Stimulated activated memory B cell treated with anti-CD40 and anti-IgM and Interleukin-4, amounts not matched to agents 10 μg/mL and 1 μg/mL and 100 μg/mL, for 72 hours (primary cell): ENCODE data around the gene CLDN7.

ENCODE experiments used
- ATAC-seq: fragments of 150-1000 bp; cut with Tn5 transposase; 2 replicates; pipeline ENCODE4 v1.10.0; 2021
- H3K27ac Mint-ChIP-seq: one replicate; pipeline ENCODE4 v1.8.0; 2022; ENCODE audit warnings: mild to moderate bottlenecking, mixed read lengths
- H3K27me3 Mint-ChIP-seq: one replicate; pipeline ENCODE4 v1.8.0; 2022; ENCODE audit warnings: mixed read lengths
- H3K36me3 Mint-ChIP-seq: one replicate; pipeline ENCODE4 v1.8.0; 2022; ENCODE audit warnings: mixed read lengths
- H3K4me1 Mint-ChIP-seq: one replicate; pipeline ENCODE4 v1.8.0; 2022; ENCODE audit warnings: mixed read lengths
- H3K4me3 Mint-ChIP-seq: one replicate; pipeline ENCODE4 v1.8.0; 2022; ENCODE audit warnings: mild to moderate bottlenecking, moderate library complexity, mixed read lengths
- H3K9me3 Mint-ChIP-seq: one replicate; pipeline ENCODE4 v1.8.0; 2022; ENCODE audit warnings: mixed read lengths

The CLDN7 gene

GRCh38 chr17:7266784-7267183 lies 4.5 kb upstream of the CLDN7 start:
- Mint-ChIP-seq H3K9me3 (no peaks in the 10 kb centered on the region), H3K4me1 (peaks cover 24% of the 10 kb centered on the region), H3K27me3 (peaks cover 47% of the 10 kb centered on the region), H3K4me3 (no peak overlapping the region), H3K36me3 (no peaks in the 10 kb centered on the region), H3K27ac (no peak overlapping the region)
- ATAC-seq: no peak

- Mint-ChIP-seq H3K4me1 (peaks cover 26% of the 10 kb centered on the region), H3K4me3 (no peak overlapping the region), H3K27ac (no peak overlapping the region), H3K9me3 (no peaks in the 10 kb centered on the region), H3K36me3 (no peaks in the 10 kb centered on the region), H3K27me3 (peaks cover 37% of the 10 kb centered on the region)
- no peak for ATAC-seq
Observed at GRCh38 chr17:7263801-7264078, 1.5 kb upstream of the CLDN7 start.

GRCh38 chr17:7262935-7263800 lies 890 bp upstream of the CLDN7 start:
- H3K4me3 Mint-ChIP-seq: peak overlapping the region; percentile 55
- H3K27ac Mint-ChIP-seq: peak overlapping the region; percentile 38
- H3K9me3 Mint-ChIP-seq: no peaks in the 10 kb centered on the region
- H3K36me3 Mint-ChIP-seq: no peaks in the 10 kb centered on the region
- peaks cover 26% of the 10 kb centered on the region for H3K4me1 Mint-ChIP-seq
- ATAC-seq: no peak
- H3K27me3 Mint-ChIP-seq: peaks cover 37% of the 10 kb centered on the region

DNA sequence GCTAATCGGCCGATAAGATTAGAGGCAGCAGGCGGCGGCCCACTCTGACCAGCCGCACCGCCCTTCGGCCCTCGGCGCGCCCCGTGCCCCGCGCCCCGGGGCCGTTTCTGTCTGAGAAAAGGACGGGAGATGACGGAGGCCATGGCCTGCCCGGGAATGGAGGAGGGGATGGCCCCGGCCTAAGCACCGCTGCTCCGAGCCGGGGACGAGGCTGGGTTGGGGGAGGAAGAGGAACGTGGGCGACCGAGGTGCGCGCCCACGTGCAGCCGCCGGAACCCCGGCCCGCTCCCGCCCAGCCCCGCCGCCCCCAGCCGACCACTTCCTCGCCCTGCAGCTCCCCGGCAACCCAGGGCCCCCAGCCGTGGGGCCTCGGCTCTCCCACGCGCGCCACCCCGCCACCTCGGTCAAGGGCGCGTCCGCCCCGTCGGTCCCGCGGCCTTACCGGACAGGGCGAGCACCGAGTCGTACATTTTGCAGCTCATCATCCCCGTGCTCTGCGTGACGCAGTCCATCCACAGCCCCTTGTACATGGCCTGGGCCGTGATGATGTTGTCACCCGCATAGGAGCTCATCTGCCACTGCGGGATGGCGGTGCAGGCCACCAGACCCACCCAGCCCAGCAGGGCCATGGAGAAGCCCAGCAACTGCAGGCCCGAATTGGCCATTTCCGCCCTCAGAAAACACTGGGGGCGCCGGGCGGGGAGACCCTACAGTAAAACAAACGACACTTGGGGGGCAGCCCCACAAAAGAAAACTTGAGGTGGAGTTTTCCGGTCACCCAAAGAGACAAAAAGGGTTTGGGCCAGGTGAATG lies 693 bp downstream of the CLDN7 start:
- Mint-ChIP-seq H3K27me3 (peaks cover 31% of the 10 kb centered on the region), H3K4me1 (peaks cover 26% of the 10 kb centered on the region), H3K36me3 (peaks cover 9% of the 10 kb centered on the region), H3K9me3 (no peaks in the 10 kb centered on the region), H3K27ac (peak overlapping the region; percentile 63), H3K4me3 (peak overlapping the region; percentile 72)
- ATAC-seq: peak; percentile 62

- Mint-ChIP-seq H3K27ac (peak overlapping the region; percentile 63), H3K4me3 (peak overlapping the region; percentile 72), H3K27me3 (peaks cover 24% of the 10 kb centered on the region), H3K4me1 (peaks cover 26% of the 10 kb centered on the region), H3K9me3 (no peaks in the 10 kb centered on the region), H3K36me3 (peaks cover 16% of the 10 kb centered on the region)
- ATAC-seq: peak; percentile 68
Observed at GRCh38 chr17:7260651-7261378, 1.5 kb downstream of the CLDN7 start.

DNA sequence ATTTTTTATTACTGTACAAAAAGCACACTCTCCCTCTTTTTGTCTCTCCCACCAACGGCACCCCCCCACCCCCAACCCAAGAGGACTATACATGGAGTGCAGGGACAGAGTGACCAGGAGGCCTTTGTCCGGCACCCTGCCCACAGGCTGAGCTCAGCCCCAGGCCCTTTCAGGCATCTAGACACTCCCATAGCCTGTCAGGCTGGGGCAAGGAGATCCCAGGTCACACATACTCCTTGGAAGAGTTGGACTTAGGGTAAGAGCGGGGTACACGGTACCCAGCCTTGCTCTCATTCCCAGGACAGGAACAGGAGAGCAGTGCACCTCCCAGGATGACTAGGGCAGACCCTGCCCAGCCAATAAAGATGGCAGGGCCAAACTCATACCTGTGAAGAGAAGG lies 2.1 kb downstream of the CLDN7 start:
- H3K27me3 Mint-ChIP-seq: peaks cover 22% of the 10 kb centered on the region
- H3K4me3 Mint-ChIP-seq: no peak overlapping the region
- H3K27ac Mint-ChIP-seq: no peak overlapping the region
- peaks cover 26% of the 10 kb centered on the region for H3K4me1 Mint-ChIP-seq
- peaks cover 16% of the 10 kb centered on the region for H3K36me3 Mint-ChIP-seq
- ATAC-seq: no peak
- H3K9me3 Mint-ChIP-seq: no peaks in the 10 kb centered on the region

- no peak overlapping the region for H3K27ac Mint-ChIP-seq
- no peaks in the 10 kb centered on the region for H3K9me3 Mint-ChIP-seq
- peaks cover 22% of the 10 kb centered on the region for H3K27me3 Mint-ChIP-seq
- peaks cover 21% of the 10 kb centered on the region for H3K36me3 Mint-ChIP-seq
- no peak for ATAC-seq
- H3K4me1 Mint-ChIP-seq: peaks cover 31% of the 10 kb centered on the region
- no peak overlapping the region for H3K4me3 Mint-ChIP-seq
Observed at GRCh38 chr17:7259555-7259889, 2.8 kb downstream of the CLDN7 start.

DNA sequence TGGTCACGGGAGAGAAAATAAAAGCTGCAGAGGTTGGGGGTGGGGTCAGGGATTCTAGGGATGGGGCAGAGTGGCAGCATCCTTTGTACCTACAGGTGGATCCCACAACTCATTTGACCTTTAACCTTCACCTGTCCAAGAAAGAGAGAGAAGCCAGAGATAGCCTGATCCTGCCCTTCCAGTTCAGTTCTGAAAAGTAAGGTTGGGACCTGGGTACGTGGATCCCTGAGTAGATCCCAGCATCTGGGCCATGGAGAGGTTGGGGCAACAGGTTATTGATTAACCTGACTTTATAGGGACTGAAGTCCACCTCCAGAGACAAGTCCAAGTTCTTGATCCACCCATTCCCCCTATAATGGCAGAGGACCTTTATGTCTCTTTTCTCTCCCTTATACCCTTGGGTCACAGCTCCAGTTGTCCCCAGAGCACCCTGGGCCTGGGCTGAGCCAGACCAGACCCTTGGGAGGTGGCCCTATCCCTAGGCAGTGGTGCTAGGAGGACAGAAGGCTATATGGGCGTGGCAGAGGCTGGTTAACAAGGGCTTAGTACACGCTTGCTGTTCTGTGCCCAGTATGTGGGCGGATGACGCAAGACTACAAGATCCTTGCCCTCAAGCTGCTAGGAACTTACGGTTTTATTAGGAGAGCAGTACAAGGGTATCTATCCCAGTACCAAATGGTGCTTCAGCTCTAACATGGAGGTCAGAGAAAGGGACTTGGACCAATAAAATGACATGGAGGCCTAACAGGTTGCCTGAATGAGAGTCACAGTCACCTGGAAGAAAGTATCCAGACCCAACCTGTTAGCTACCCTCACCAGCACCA lies 3.3 kb downstream of the CLDN7 start:
- no peaks in the 10 kb centered on the region for H3K9me3 Mint-ChIP-seq
- no peak for ATAC-seq
- H3K36me3 Mint-ChIP-seq: peaks cover 22% of the 10 kb centered on the region
- H3K27me3 Mint-ChIP-seq: peaks cover 17% of the 10 kb centered on the region
- H3K27ac Mint-ChIP-seq: no peak overlapping the region
- peaks cover 29% of the 10 kb centered on the region for H3K4me1 Mint-ChIP-seq
- no peak overlapping the region for H3K4me3 Mint-ChIP-seq

DNA sequence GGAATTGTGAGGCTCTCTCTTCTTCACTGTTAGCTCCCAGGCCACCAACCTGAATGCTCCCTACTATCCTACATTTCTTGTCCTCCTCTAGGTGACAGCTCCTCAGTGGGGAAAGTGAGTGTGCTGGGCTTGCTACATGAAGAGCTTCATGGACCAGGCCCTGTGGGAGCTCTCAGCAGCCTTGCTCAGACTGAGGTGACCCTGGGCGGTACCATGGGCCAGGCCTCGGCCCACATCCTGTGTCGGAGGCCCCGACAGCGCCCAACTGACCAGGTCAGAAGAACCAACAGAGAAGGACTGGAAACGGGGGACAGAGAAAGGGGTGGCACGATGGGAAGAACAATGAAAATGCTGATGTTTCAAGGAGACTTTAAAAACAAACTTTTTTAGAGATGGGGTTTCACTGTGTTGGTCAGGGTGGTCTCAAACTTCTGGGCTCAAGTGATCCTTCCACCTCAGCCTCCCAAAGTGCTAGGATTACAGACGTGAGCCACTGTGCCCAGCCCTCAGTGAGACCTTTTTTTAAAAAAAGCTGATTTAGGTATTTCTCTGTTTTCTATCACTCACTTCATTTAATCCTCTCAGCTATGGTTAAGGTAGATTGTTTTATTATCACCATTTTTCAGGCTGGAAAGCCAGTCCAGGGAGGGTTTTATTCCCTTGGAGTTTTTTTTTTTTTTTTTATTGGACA lies 5.4 kb downstream of the CLDN7 start:
- peaks cover 23% of the 10 kb centered on the region for H3K4me1 Mint-ChIP-seq
- H3K9me3 Mint-ChIP-seq: no peaks in the 10 kb centered on the region
- peaks cover 33% of the 10 kb centered on the region for H3K36me3 Mint-ChIP-seq
- H3K27ac Mint-ChIP-seq: no peak overlapping the region
- H3K4me3 Mint-ChIP-seq: no peak overlapping the region
- ATAC-seq: no peak
- no peaks in the 10 kb centered on the region for H3K27me3 Mint-ChIP-seq

- no peak for ATAC-seq
- Mint-ChIP-seq H3K27me3 (no peaks in the 10 kb centered on the region), H3K9me3 (no peaks in the 10 kb centered on the region), H3K27ac (peak overlapping the region; percentile 51), H3K4me3 (no peak overlapping the region), H3K4me1 (peaks cover 35% of the 10 kb centered on the region), H3K36me3 (peaks cover 33% of the 10 kb centered on the region)
Observed at GRCh38 chr17:7254511-7254910, 7.8 kb downstream of the CLDN7 start.

DNA sequence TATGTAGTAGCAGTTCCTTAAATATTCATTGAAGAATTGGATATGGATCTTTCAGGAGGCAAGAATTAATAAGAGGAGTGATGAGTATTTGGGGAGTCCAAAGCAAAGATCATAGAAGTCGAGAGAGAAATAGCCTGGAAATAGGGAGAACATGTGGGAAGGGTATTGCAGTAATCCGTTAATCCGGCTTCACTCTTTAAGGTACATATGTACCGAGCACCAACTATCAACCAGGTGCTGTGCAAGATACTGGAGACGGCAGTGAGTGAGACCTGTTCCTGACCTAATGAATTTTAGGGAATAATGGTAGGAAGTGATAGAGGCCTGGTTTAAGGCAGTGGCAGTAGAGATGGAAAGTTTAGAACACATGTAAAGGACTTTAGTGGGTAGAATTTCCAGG lies 9.2 kb downstream of the CLDN7 start:
- H3K36me3 Mint-ChIP-seq: peaks cover 44% of the 10 kb centered on the region
- no peaks in the 10 kb centered on the region for H3K27me3 Mint-ChIP-seq
- no peak for ATAC-seq
- H3K4me3 Mint-ChIP-seq: peak overlapping the region; percentile 91
- no peaks in the 10 kb centered on the region for H3K9me3 Mint-ChIP-seq
- peak overlapping the region; percentile 98 for H3K27ac Mint-ChIP-seq
- peaks cover 47% of the 10 kb centered on the region for H3K4me1 Mint-ChIP-seq

GRCh38 chr17:7252176-7253043 lies 9.9 kb downstream of the CLDN7 start, which contains the start of gene ELP5:
TSS of gene ELP5 (plus strand) at chr17:7252215. CDS start at chr17:7252551, 336 bp downstream.
- Mint-ChIP-seq H3K4me1 (peaks cover 47% of the 10 kb centered on the region), H3K36me3 (peaks cover 43% of the 10 kb centered on the region), H3K4me3 (peak within 1 kb of the TSS; percentile 91), H3K9me3 (no peaks in the 10 kb centered on the region), H3K27ac (peak within 1 kb of the TSS; percentile 98), H3K27me3 (no peaks in the 10 kb centered on the region)
- peak; percentile 85 for ATAC-seq

DNA sequence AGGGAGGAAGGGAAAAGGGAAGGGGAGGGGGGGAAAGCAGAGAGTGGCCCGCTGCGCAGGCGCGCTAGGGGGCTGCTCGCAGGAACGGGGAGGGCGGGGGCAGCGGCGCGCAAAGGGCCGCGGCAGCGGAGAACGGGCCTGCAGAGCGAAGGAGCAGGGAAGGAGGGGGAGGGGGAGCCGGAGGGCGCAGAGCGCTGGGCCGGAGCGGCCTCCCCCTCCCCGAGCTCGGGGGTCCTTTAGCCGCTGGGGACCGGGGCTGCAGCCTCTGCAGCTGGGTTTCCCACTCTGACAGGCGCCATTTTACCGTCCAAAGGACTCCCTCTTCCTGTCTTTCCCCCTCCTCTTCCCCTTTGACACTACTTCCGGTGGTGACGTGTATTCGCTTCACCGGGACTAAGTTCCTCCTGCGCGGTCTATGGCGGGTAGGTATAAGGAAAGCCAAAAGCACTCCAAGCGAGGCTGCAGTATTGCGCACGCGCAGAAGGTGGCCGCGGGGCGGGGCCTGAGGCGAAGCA lies 10.6 kb downstream of the CLDN7 start, which contains the start of gene CTDNEP1:
Gene CTDNEP1 (minus strand): TSS at position 74 of the 515 bp plus-strand sequence. CDS start 438 bp downstream, outside the sequence.
- peak; percentile 97 for ATAC-seq
- Mint-ChIP-seq H3K4me3 (peak within 1 kb of the TSS; percentile 91), H3K9me3 (no peaks in the 10 kb centered on the region), H3K4me1 (peaks cover 47% of the 10 kb centered on the region), H3K36me3 (peaks cover 39% of the 10 kb centered on the region), H3K27ac (peak within 1 kb of the TSS; percentile 98), H3K27me3 (no peaks in the 10 kb centered on the region)
